IPS-NIHi7 (cell line): ENCODE measurements around the gene TIAL1.
"Not testable (repeated sequence)": the region's sequence is repeated elsewhere in the genome, so short reads cannot be mapped to it uniquely, and the experiment has no call there.

Experiments
- DNase-seq: peaks from one replicate; pipeline ENCODE4 v3.0.0; 2012; ENCODE audit warnings: mixed read lengths; ENCODE audit errors: extremely low spot score

The TIAL1 gene

GRCh38 chr10:119531067-119531466, 65.7 kb downstream of the TIAL1 start:
- DNase-seq, result no peak

GRCh38 chr10:119528663-119529237, 68.0 kb downstream of the TIAL1 start:
- DNase-seq, result not testable (repeated sequence)

GRCh38 chr10:119526621-119527592, 69.9 kb downstream of the TIAL1 start:
- DNase-seq, result no peak

- no peak for DNase-seq
These were observed 70.6 kb downstream of the TIAL1 start for GRCh38 chr10:119526149-119526548.

- no peak for DNase-seq
These were observed 71.6 kb downstream of the TIAL1 start for GRCh38 chr10:119525116-119525515.

GRCh38 chr10:119524720-119525070, 72.1 kb downstream of the TIAL1 start:
- no peak for DNase-seq

- DNase-seq, result no peak
These were observed 72.7 kb downstream of the TIAL1 start for GRCh38 chr10:119523895-119524719.
